22Rv1 (cell line): ENCODE measurements around the gene NR1D1.

Experiments
- H3K27ac ChIP-seq: fragments of 450-650 bp; 2 replicates; pipeline ENCODE4 v1.5.1; 2017
- CTCF ChIP-seq: fragments of 450-650 bp; IDR thresholded peaks from 2 replicates; pipeline ENCODE4 v1.5.1; 2017; ENCODE audit warnings: mild to moderate bottlenecking
- ZFX ChIP-seq: fragments of 450-650 bp; IDR thresholded peaks from 2 replicates; pipeline ENCODE4 v1.6.1; 2017; ENCODE audit warnings: antibody characterized with exemption, borderline replicate concordance

NR1D1 gene

GRCh38 chr17:40071313-40072039 is 28.9 kb downstream of the NR1D1 start:
- TF ChIP-seq ZFX (no peak), CTCF (no peak)
- peak overlapping the region; percentile 27 for H3K27ac ChIP-seq

DNA sequence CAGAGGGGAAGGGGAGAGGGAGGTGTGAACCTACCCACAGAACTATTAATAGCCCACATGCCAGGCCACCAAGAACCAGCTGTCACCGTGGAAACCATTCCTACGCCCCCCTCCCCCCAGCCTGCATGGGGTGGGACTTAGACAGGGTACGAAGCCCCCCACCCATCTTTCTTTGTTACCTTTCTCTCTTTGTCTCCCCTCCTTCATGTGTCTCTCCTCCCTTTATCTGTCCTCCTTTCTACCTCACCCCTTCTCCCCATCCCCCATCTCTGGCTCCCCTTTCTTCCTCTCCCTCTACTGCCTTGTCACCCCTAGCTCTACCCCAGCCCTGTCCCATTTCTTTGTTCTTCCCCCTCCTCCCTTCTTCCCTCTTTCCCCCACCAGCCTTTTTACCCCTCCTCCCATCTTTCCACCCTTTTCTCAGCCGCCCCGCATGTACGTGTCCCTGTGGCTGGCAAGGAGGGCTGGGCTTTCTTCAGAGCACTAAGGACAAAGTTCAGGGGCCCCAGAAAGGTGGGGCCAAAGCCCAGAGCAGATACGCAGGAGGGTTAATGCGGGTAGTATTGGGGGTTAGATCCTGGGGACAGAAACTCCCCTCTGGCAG is 29.6 kb downstream of the NR1D1 start:
- TF ChIP-seq CTCF = no peak
- H3K27ac ChIP-seq = no peak overlapping the region

GRCh38 chr17:40069751-40070708 is 30.4 kb downstream of the NR1D1 start:
- peak; percentile 51 for TF ChIP-seq CTCF
- TF ChIP-seq ZFX = no peak

DNA sequence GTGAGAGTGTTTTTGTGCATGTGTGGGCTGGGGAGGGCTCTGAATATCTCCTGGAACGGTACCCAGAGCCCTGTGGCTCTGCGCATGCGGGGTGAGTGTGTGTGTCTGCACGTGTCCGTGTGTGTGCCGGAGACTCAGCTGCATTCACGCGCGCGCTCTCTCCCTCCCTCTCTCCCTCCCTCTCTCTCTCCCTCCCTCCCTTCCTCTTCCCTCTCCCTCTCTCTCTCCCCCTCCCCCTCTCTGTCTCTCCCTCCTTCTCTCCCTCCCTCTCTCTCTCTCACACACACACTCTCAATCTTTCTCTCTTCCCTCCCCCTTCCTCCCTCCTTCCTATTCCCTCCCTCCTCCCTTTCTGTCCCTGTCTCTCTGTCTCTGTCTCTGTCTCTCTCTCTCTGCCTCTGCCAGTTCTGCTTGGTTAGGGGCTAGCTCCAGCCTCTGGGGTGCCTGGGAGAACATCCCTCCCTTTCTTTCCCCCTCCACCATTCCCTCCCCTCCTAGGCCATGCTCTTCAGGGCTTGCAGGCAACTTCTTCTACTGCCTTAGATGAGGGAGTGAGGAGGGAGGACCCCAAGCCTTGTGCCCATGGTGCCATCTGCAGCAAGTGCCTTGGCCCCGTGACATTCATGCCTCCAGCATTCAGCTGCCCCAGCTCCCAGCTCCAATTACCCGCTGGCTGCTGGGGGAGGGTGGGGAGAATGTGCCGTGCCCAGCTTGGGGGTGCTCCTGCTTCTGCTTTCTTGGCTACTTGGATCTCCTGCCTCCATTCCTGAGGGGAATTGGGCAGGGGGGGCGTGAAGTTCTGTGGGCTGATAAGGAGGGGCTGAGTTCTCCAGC is 31.3 kb downstream of the NR1D1 start:
- peak overlapping the region; percentile 57 for H3K27ac ChIP-seq
- TF ChIP-seq ZFX (no peak), CTCF (no peak)

More at GRCh38 chr17:40069751-40070708, 30.4 kb downstream of the NR1D1 start:
- H3K27ac ChIP-seq = peak overlapping the region; percentile 57

DNA sequence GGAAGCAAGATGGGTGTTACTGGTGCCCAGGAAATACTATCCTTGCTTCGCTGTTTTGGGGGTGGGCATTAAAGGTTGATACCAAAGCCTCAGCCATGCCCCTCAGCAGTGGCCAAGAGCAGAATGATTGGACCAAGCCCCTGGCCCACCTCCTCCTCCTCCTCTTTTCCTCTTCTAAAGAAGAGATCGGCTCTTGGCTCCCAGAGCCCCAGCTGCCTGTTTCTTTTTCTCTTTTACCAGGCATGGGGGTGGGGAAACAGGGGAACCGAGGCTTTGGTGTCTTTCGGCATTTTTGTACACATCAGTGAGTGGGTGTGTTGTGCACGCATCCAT is 31.8 kb downstream of the NR1D1 start:
- H3K27ac ChIP-seq = peak overlapping the region; percentile 57

DNA sequence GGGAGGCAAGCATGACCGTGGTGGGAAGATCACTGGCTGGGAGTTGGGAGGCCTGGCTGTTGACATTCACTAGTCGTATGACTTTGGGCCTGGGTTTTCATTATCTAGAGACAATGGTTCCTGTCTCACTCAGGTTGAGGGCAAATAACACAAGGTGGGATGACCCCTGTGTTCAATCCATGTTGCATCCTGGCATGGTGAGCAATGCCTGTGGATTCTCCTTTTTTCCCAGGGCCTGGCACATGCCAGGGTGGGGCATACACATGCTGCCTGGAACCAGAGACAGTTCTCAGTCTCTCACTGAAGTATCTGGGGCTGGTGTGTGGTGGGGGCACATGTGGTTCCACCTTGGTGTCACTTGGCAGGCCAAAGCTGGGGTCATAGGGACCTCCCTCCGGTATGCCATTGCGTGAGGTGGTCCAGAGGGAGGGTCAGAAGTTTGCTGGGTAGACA is 32.2 kb downstream of the NR1D1 start:
- no peak overlapping the region for H3K27ac ChIP-seq

More for the DNA sequence above, 31.8 kb downstream of the NR1D1 start:
- TF ChIP-seq CTCF (no peak), ZFX (no peak)

More for the DNA sequence above, 32.2 kb downstream of the NR1D1 start:
- TF ChIP-seq ZFX = no peak
- no peak for TF ChIP-seq CTCF
